GM20431 (cell line): ENCODE measurements around the gene MARCKSL1.

Experiments used
- in situ Hi-C: fragments of 300-500 bp; cut with MseI, MboI; formaldehyde crosslinking; loops from one replicate; pipeline ENCODE4 v1.15.0; 2020; ENCODE audit warnings: low sequenced_read_pairs; ENCODE audit not compliant: unreplicated experiment

MARCKSL1 gene

GRCh38 chr1:32353886-32354570 lies 18.0 kb upstream of the MARCKSL1 start:
- in situ Hi-C loops, result no loop called here

- in situ Hi-C loops, result no loop called here
Observed at GRCh38 chr1:32353431-32353830, 17.4 kb upstream of the MARCKSL1 start.

- in situ Hi-C loops, result no loop called here
Observed at GRCh38 chr1:32352831-32353383, 16.9 kb upstream of the MARCKSL1 start.

GRCh38 chr1:32352239-32352745 lies 16.3 kb upstream of the MARCKSL1 start:
- in situ Hi-C loops, result no loop called here

GRCh38 chr1:32351399-32352238 lies 15.6 kb upstream of the MARCKSL1 start:
- in situ Hi-C loops, result no loop called here

- in situ Hi-C loops, result no loop called here
Observed at GRCh38 chr1:32350785-32351398, 14.9 kb upstream of the MARCKSL1 start.

- in situ Hi-C loops, result no loop called here
Observed at GRCh38 chr1:32349211-32349708, 13.2 kb upstream of the MARCKSL1 start.

GRCh38 chr1:32346532-32347157 lies 10.6 kb upstream of the MARCKSL1 start:
- in situ Hi-C loops, result no loop called here

GRCh38 chr1:32345289-32345827 lies 9.3 kb upstream of the MARCKSL1 start:
- in situ Hi-C loops, result no loop called here

GRCh38 chr1:32342704-32343103 lies 6.7 kb upstream of the MARCKSL1 start:
- in situ Hi-C loops, result no loop called here

GRCh38 chr1:32341971-32342370 lies 5.9 kb upstream of the MARCKSL1 start:
- in situ Hi-C loops, result no loop called here

- in situ Hi-C loops, result no loop called here
Observed at GRCh38 chr1:32341186-32341757, 5.2 kb upstream of the MARCKSL1 start.

GRCh38 chr1:32339363-32339978 lies 3.4 kb upstream of the MARCKSL1 start:
- in situ Hi-C loops, result no loop called here

- in situ Hi-C loops, result no loop called here
Observed at GRCh38 chr1:32338637-32339145, 2.7 kb upstream of the MARCKSL1 start.

GRCh38 chr1:32337855-32338636 lies 2.0 kb upstream of the MARCKSL1 start:
- in situ Hi-C loops, result no loop called here

GRCh38 chr1:32336963-32337675 lies 1.1 kb upstream of the MARCKSL1 start:
- in situ Hi-C loops, result no loop called here

- in situ Hi-C loops, result no loop called here
Observed at GRCh38 chr1:32336591-32336932, 529 bp upstream of the MARCKSL1 start.

GRCh38 chr1:32335535-32335789 lies 571 bp downstream of the MARCKSL1 start:
- in situ Hi-C loops, result no loop called here
